GM04504 (cell line): ENCODE measurements around the gene SIRT4.

Experiments used
- DNase-seq: peaks from one replicate; pipeline ENCODE4 v3.0.0-alpha.2; 2012; ENCODE audit warnings: low read depth

SIRT4 gene

GRCh38 chr12:120278137-120279069, 23.7 kb upstream of the SIRT4 start:
- DNase-seq: no peak

GRCh38 chr12:120283318-120283717, 18.8 kb upstream of the SIRT4 start:
- DNase-seq: no peak

GRCh38 chr12:120284381-120284780, 17.7 kb upstream of the SIRT4 start:
- DNase-seq: no peak

GRCh38 chr12:120286768-120287490, 15.2 kb upstream of the SIRT4 start:
- DNase-seq: no peak

GRCh38 chr12:120287491-120287890, 14.6 kb upstream of the SIRT4 start:
- DNase-seq: no peak

GRCh38 chr12:120290609-120291305, 11.4 kb upstream of the SIRT4 start:
- DNase-seq: peak; percentile 2

GRCh38 chr12:120292411-120292660, 9.8 kb upstream of the SIRT4 start:
- no peak for DNase-seq

GRCh38 chr12:120292661-120293531, 9.2 kb upstream of the SIRT4 start, which contains the start of gene RNU4-1:
Gene RNU4-1, minus strand, starts transcription at chr12:120293237.
- peak; percentile 81 for DNase-seq

- DNase-seq: no peak
Observed at GRCh38 chr12:120314220-120314619, 12.1 kb downstream of the SIRT4 start.

- no peak for DNase-seq
Observed at GRCh38 chr12:120316798-120317223, 14.7 kb downstream of the SIRT4 start.

- DNase-seq: peak; percentile 97
Observed at GRCh38 chr12:120317224-120318105, 15.3 kb downstream of the SIRT4 start.

- DNase-seq: no peak
Observed at GRCh38 chr12:120321382-120322202, 19.5 kb downstream of the SIRT4 start.

- no peak for DNase-seq
Observed at GRCh38 chr12:120323772-120324171, 21.7 kb downstream of the SIRT4 start.

GRCh38 chr12:120324841-120325417, 22.8 kb downstream of the SIRT4 start:
- no peak for DNase-seq

GRCh38 chr12:120327593-120327992, 25.5 kb downstream of the SIRT4 start, which contains the start of gene PLA2G1B:
Gene PLA2G1B, minus strand, starts transcription at chr12:120327779. Its CDS starts 26 bp downstream, at chr12:120327753.
- no peak for DNase-seq

GRCh38 chr12:120328228-120328627, 26.1 kb downstream of the SIRT4 start:
- DNase-seq: no peak

GRCh38 chr12:120331390-120331789, 29.3 kb downstream of the SIRT4 start:
- DNase-seq: no peak

- no peak for DNase-seq
Observed at GRCh38 chr12:120332041-120332440, 29.9 kb downstream of the SIRT4 start.

GRCh38 chr12:120332523-120332922, 30.4 kb downstream of the SIRT4 start:
- DNase-seq: no peak
